ENCODE measurements around the gene IL18R1.
"Not testable (repeated sequence)": the region's sequence is repeated elsewhere in the genome, so short reads cannot be mapped to it uniquely, and the experiment has no call there.

Gene IL18R1

DNA sequence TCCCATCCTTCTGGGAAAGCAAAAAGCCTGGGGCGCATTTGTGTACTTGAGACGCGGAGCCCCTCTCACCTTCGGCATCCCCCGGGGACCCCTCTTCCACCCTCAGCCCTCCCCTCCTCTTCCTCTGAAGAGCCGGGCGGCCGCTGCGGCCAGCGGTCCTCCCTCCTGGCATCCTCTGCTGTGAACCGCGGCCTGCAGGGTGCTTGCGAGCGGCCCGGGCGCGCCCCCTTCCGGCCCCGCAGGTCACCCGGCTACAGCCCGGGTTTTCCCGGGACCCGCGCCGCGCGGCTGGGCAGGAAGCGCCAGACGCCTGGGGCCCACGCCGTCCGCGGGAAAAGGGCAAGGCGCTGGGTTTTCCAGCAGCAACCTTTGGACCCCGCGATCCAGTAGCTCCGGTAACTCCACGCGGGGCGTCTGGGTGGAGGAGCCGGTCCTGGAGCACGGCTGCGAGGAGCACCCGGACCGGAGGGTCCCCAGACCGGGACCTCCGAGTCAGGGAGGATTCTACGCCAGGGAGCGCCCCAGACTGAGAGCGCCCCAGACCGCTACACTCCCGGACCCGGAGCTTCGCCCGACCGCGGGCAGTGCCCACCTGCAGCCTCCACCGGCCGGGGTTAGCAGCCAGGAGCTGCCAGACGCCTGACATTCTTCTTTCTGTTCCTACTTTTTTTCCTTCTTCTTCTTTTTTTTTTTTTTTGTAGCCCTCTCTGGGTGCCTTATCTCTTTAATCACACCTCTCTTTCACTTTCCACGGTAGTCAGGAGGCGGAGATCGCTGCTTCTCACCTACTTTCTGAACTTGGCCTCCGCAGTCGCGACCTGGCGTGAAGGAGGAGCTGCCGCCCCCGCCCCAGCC lies at the start of gene IL18R1:
TSS of gene IL18R1 (plus strand) at position 271 of the 855 bp plus-strand sequence. CDS start 6,865 bp downstream, outside the sequence.
- DNase-seq = peak; percentile 55 to 57

- DNase-seq = no peak
Measured at GRCh38 chr2:102306125-102306524, 49.5 kb upstream of the IL18R1 start.

DNA sequence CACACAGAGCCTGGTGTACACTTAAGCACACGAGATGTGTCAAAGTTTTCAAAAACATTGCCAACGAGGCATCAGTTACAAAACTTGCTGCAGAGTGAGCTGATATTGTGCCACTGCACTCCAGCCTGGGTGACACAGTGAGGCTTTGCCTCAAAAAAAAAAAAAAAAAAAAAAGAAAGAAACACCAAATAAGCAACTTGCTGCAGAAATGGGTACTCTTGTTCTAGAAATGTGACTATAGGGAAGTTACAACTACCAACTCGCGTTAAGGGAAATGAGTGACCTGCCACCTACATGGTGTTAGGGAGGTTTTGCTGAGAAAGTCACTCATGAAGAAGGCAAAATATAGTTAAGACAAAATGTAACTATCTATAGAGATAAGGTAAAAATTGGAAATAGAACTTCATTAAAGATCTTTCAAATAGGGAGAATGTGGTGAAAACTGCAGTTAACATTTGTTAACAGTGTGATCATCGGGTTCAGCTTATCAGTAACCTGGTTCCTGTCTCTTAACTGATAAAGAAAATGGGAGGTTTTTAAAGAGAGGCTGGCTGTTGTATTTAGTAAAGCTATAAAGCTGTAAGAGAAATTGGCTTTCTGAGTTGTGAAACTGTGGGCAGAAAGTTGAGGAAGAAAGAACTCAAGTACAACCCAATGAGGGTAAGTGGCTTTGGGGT lies 44.5 kb upstream of the IL18R1 start, which contains the start of gene IL1RL1:
TSS of gene IL1RL1 (plus strand) at position 600 of the 677 bp plus-strand sequence. CDS start 26,702 bp downstream, outside the sequence.
- DNase-seq = peak in 1 of 2 experiments; percentile 2

- DNase-seq = no peak
Measured at GRCh38 chr2:102313025-102313424, 42.6 kb upstream of the IL18R1 start.

- no peak for DNase-seq
Measured at GRCh38 chr2:102313471-102313870, 42.1 kb upstream of the IL18R1 start.

- no peak for DNase-seq
Measured at GRCh38 chr2:102313950-102314349, 41.6 kb upstream of the IL18R1 start.

GRCh38 chr2:102315921-102316320 lies 39.7 kb upstream of the IL18R1 start:
- DNase-seq = no peak

GRCh38 chr2:102317715-102318114 lies 37.9 kb upstream of the IL18R1 start:
- no peak for DNase-seq

DNA sequence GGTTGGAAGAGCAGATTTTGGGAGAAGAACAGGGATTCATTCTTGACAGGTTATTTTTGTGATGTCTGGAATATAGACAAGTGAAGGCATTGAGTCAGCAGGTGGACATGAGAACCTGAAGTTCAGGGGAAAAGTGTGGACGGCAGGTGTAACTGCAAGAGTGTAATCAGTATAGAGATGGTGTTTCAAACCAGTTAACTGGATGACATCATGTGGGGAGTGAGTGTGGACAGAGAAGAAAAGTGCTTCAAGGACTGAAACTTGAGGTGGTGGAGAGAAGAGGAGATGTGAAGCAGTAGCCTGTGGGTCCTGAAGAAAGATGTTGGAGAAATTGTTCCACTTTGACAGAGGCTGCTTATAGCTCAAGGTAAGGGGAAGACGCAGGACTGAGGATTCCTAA lies 37.2 kb upstream of the IL18R1 start:
- DNase-seq = no peak

DNA sequence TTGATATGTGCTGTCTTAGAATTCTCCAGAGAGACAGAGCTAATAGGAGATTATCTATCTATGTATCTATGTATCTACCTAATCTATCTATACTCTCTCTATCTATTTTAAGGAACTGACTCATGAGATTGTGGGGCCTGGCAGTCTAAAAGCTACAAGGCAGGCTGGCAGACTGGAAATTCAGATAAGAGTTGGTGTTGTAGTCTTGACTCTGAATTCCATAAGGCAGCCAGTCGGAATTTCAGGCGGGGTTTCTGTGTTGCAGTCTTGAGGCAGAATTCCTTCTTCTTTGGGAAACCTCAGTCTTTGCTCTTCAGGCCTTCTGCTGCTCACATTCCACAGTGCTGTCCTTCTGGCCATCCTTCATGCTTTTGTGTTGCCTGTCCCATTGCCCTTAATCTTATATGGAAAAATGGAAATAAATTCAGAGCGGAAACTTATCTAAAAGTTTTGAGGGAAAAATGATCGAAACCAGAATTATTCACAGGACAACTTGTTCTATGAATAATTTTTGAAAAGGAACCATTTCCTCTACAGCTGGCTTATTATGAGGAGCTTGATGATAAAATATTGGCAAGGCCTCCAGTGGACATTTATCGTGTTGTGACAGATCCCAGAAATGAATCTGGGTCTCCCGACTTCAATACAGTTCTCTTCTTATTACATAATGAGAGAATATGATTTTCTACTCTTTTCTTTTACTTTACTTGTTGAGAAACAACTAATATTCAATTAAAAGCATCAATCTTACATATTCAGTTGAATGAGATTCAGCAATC lies 33.5 kb upstream of the IL18R1 start:
- DNase-seq = no peak

- DNase-seq = not testable (repeated sequence)
Measured at GRCh38 chr2:102324914-102325313, 30.7 kb upstream of the IL18R1 start.

- no peak for DNase-seq
Measured at GRCh38 chr2:102331311-102331980, 24.1 kb upstream of the IL18R1 start.

DNA sequence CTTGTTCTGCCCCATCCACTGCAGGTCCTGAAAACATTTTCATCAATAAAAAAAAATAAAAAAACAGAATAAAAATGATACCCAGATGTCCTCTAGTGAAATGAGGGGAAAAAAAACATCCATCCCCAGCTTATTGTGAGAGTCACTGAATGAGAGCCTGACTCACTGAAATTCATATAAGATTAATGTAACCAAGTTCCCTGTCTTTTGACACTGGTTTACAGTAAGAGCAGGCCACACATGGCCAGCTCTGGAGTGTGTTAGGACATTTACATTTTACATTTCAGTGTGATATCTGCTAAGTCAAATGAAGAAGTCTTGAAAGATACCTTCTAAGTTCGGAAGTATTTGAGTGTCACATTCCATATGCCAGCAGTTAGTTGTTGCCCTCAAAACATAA lies 21.1 kb upstream of the IL18R1 start:
- DNase-seq = no peak

DNA sequence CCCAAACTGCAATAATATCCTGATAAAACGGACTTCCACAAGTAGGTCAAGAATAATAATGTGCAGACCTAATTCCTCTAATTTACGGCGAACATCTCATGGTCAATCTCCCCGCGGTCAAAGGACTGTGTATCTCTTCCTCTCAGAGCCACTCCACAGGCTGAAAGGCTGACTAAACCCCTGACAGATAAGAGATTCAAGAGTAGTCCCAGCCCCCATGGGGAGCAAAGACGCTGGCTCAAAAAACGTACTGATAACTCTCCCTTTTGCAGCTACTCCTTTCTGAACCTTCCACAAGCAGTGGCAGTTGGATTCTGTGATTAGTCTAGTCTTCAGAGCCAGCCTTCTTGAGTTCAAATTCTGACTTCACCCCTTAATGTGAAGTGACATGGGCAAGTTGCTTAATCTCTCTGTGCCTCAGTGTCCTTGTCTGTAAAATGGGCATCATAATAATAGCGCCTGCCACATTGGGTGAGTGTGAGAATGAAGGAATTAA lies 19.7 kb upstream of the IL18R1 start:
- DNase-seq = no peak

GRCh38 chr2:102336502-102336945 lies 19.1 kb upstream of the IL18R1 start:
- DNase-seq = no peak

DNA sequence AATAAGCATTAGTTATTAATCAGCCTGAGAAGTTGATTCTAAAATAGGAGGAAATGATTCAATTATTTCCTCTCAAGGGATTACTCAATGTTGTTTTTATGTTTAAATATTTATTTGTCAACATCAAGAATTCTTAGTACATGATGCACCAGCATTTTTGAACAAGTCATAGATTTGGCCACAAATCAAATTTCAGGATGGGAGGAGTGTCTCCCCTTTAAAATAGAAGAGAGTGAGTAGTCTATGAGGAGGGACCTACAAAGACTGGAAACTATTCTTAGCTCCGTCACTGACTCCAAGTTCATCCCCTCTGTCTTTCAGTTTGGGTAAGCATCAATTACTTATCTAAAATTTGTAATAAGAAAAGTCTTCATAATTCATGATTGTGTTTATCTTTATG lies 18.6 kb upstream of the IL18R1 start:
- no peak for DNase-seq

DNA sequence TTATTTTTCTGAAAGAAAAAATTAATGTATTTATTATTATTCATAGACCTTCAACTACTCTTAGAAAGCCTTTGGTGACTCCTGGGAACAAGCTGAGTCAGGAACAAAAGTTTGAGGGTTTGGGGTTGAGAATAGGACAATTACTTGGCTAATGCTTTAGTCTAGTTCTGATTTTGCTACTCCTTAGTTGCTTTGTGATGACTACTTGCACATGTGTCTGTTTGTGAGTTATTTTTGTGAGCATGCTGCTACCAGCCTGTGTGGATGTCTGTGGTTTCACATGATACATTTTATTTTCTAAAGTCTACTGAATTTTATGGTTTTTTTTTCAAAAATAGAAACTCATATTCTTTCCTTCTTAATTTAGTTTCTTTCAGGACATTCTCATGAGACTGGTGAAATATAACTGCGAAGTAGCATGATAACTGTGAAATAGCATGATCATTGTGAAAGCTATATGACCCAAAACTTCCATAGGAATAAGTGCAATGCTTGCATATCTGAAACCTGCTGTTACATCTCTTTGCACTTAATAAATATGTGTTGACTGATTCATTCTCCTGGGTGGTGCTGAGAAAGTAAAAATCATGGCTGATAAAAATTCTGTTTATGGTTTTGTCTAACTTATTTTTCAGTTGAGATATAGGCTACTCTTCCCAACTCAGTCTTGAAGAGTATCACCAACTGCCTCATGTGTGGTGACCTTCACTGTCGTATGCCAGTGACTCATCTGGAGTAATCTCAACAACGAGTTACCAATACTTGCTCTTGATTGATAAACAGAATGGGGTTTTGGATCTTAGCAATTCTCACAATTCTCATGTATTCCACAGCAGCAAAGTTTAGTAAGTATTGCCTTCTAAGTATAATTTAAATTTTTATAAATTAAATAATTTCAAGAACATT lies 17.9 kb upstream of the IL18R1 start:
- DNase-seq = no peak

- peak in 1 of 2 experiments; percentile 21 for DNase-seq
Measured at GRCh38 chr2:102340778-102341177, 14.8 kb upstream of the IL18R1 start.

- no peak for DNase-seq
Measured at GRCh38 chr2:102342888-102343287, 12.7 kb upstream of the IL18R1 start.

- no peak for DNase-seq
Measured at GRCh38 chr2:102344397-102344796, 11.2 kb upstream of the IL18R1 start.

GRCh38 chr2:102345329-102345920 lies 10.2 kb upstream of the IL18R1 start:
- DNase-seq = no peak
